GM12873 (cell line): ENCODE measurements around the gene ITGBL1.

Source experiments
- CTCF ChIP-seq: IDR thresholded peaks from 2 replicates; pipeline ENCODE4 v1.5.1; 2012; ENCODE audit warnings: low read depth, mild to moderate bottlenecking, moderate library complexity, low read length, control low read depth; ENCODE audit not compliant: insufficient read depth; ENCODE audit errors: missing control alignments

The ITGBL1 gene

GRCh38 chr13:101567841-101568240 is 115.4 kb downstream of the ITGBL1 start:
- no peak for TF ChIP-seq CTCF

GRCh38 chr13:101569807-101570206 is 117.3 kb downstream of the ITGBL1 start:
- no peak for TF ChIP-seq CTCF

- no peak for TF ChIP-seq CTCF
Measured at GRCh38 chr13:101570410-101570809, 117.9 kb downstream of the ITGBL1 start.

- no peak for TF ChIP-seq CTCF
Measured at GRCh38 chr13:101572456-101572855, 120.0 kb downstream of the ITGBL1 start.

- no peak for TF ChIP-seq CTCF
Measured at GRCh38 chr13:101575581-101575980, 123.1 kb downstream of the ITGBL1 start.

- no peak for TF ChIP-seq CTCF
Measured at GRCh38 chr13:101576455-101576854, 124.0 kb downstream of the ITGBL1 start.

GRCh38 chr13:101576977-101577376 is 124.5 kb downstream of the ITGBL1 start:
- no peak for TF ChIP-seq CTCF

GRCh38 chr13:101579281-101579802 is 126.9 kb downstream of the ITGBL1 start:
- TF ChIP-seq CTCF: no peak
